ENCODE results near the gene ACBD3.

The ACBD3 gene

DNA sequence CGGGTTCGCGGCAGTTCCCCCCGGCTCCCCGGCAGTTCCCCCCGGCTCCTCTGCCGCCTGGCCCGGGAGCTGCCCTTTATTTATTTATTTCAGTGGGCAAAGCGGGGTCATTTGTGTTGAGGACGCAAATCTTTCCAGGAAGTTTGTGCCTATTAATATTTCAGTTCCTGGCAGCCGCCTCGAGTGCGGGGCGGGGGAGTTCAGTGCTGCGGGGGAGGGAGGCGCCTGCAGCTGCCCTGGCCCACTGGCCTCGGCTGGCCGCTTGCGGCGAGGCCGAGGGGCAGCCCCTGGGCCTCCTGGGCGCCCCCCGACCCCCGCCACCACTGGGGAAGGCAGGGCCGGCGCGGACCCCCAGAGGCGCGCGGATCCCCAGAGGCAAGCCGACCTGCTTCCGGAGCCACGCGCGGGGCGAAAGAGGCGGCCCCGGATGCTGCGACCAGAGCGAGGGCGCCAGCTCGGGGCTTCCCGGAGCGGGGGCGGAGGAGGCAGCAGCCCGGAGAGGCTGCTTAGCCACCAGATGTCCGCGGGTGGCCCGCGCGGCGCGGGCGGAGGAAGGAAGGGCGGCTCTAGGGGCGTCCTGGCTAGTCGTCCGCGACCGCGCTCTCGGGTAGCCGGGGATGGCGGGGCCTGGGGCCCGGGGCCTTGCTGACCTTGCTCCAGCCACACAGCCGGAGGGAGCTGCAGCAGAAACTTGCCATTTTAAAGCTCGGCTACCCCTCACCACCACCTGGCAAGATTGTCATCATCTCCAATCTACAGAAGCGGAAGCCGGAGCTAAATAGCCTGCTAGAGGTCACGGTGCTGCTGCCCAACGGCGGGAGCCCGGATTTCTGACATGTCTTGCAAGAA, 76.1 kb downstream of the ACBD3 start:
- DNase-seq: peak; percentile 41

GRCh38 chr1:226109829-226110248, 76.7 kb downstream of the ACBD3 start:
- peak; percentile 68 for DNase-seq

DNA sequence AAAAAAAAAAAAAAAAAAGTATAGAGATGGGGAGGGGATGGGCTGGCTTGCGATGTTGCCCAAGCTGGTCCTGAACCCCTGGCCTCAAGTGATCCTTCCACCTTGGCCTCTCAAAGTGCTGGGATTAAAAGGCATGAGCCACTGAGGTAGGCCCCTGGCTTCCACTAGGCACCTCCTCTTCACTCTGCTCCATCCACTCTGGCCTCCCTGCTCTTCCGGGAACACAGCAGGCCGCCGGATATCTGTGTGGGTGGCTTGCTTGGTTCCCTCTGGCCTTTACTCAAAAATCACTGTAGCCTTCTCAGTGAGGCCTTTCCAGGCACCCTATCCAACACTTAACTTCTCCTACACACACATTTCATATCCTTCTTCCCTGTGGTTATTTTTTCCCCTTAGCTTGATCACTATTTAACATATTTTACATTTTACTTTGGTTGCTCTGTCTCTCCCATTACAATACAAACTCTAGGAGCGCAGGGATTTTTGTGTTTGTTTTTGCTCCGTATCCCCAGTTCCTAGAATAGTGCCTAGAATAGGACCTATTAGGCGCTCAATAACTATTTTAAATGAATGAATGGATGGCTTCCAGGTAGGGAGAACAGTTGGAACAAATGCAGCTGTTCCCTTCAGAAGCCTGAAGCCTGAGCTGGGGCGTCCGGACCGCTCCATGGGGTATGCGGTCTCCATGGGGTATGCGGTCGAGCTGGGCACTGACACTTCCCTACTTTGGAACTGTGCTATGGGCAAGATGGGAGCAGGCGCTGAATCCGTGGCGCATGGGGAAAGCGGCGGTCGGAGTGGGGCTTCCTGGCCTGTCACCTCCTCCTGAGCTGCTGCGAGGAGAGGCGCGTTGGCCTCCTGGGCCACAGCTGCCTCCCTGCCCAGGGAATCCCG, 77.4 kb downstream of the ACBD3 start:
- no peak for DNase-seq

DNA sequence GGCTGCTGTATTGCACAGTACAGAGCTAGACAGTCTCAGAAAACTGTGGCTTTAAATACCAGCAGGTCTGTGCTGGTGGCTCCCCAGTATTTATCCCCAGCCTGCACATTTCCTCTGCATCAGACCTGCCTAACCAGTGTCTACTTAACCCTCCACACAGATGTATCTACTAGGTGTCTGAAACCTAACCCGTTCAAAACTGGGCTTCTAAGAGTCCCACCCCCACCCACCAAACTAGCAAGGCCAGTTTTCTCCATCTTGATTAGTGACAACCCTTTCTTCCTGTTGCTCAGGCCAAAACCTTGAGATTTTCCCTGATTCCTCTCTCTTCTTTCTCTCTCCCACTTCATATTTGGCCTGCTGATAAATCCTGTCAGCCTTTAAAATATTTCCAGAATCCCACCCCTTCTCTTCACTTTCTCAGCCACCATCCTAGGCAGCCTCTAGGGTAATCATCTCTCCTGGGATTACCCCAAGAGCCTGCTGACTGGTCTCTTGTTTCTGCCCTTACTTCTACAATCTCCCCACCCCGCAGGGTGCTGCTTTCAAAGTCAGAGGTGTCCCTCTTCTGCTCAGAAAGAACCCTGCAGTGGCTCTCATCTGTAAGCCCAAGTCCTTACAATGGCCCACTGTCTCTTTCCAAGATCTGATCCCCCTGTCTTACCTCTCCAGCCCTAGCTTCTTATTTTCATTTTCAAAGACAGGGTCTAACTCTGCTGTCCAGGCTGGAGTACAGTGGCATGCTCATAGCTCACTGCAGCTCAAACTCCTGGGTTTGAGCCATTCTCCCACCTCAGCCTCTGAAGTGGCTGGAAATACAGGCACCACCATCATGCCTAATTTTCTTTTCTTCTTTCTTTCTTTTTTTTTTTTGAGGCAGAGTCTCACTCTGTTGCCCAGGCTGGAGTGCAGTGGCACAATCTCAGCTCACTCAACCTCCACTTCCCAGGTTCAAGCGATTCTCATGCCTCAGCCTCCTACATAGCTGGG, 78.8 kb downstream of the ACBD3 start:
- DNase-seq: no peak

DNA sequence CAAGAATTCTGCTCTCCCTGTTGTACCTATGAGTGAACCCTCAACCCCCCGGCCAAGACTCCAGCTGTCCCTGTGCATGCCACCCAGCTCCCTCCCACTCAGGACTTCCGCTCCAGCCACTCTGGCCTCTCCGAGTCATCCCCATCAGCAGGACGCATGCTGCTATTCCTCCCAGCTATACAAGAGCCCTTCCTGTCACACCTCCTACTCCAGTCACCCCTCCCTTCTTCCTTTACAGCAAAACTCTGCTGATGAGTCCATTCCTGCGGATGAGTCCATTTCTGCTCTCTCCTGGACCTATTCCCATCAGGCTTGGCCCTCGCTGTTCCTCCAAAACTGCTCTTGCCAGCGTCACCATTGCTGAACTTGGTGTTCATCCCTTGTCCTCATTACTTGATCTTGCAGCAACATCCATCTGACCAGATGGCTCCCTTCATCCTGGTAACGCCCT, 81.8 kb downstream of the ACBD3 start:
- no peak for DNase-seq

GRCh38 chr1:226100436-226101391, 85.8 kb downstream of the ACBD3 start:
- peak; percentile 25 for DNase-seq

DNA sequence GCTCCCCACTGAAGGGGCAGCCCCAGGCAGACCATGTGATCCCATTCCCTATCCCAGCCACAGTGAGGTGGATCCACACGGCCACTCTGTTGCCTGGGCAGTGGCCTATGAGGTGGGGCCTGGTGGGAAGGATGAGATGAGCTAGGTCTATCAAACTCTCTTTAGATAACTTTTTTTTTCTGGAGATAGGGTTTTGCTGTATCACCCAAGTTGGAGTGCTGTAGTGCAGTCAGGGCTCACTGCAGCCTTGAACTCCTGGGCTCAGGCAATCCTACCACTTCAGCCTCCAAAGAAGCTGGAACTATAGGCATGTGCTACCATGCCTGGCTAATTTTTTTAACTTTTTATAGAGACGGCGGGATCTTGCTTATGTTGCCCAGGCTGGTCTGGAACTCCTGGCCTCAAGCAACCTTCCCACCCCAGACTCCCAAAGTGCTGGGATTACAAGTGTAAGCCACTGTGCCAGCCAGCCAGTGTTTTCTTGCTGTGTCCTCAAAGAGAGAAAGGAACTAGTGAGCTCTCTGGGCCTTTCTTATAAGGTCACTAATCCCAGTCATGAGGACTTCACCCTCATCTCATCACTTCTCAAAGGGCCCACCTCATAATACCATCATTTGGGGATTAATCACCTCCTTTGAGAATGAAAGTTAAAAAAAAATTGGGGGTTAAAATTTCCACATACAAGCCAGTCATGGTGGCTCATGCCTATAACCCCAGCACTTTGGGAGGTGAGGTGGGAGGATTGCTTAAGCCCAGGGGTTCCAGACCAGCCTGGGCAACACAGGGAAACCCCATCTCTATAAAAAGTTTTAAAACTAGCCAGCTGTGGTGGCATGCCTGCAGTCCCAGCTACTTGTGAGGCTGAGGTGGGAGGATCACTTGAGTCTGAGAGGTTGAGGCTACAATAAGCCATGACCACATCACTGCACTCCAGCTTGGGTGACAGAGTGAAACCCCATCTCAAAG, 87.4 kb downstream of the ACBD3 start:
- DNase-seq: no peak

DNA sequence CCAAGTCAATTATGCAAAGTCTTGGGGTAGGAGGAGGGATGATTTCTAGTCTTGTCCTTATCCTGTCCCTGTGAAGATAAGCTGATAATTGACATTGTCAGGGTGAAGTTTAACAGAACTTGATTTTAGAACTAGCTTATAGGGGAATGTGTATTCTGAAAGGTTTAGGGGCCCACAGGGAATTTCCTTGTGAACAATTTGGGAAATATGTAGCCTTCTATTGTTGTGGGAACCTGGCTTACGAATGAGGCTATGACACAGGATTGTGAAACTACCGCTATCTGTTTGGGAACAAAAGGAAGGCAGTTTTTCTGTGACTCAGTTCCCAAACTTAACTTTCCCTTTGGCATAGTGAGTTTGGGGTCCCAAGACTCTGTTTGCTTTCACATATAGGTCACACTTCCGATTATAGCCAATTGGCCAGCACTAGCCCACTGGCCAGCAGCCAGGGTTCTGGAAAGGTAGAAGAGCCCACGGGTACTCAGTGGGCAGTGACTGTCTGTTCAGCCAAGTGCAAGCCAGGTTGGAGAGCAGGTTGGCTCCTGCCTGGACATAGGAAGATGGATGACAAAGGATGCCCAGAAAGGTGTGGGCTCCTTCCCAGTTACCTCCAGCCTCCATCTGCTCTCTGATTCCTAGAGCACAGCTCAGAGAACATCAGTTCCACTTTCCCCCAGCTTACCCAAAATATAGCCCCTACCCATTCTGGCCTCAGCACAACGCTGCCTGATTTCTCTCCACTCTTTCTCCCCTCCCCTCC, 88.5 kb downstream of the ACBD3 start:
- no peak for DNase-seq

DNA sequence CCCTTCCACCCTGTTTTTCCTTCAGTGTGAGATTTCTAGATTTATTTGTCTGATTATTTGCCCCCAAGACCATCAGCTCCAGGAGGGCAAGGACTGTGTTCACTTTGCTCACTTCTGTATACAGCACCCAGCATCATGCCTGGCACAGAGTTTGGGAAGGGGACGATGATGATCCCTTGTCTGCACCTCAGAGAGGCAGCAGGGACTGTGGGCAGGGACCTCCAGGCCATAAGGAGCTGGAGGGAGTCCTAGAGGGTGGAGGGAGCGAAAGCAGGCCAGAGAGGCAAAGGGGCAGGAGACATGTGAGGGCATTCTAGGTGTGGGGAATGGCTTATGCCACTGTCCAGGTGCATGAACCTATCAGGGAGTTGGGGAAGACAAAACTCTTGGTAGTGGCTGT, 91.3 kb downstream of the ACBD3 start:
- DNase-seq: no peak

Measured in central memory CD4-positive, alpha-beta T cell (primary cell).